MG63 (cell line): ENCODE data around the gene ZNRF4. TPM values are rescaled to one million over a fixed set of nuclear protein-coding genes. Genes with fewer than 3 reads are reported as not detected.

Source experiments
- DNase-seq: peaks from one replicate; pipeline ENCODE4 v3.0.0-alpha.2; 2020
- H3K27me3 ChIP-seq: fragments of 250-450 bp; sonication (Bioruptor Pico); 2 replicates; pipeline ENCODE4 v1.5.1; 2020; ENCODE audit warnings: mild to moderate bottlenecking, moderate library complexity
- H3K36me3 ChIP-seq: fragments of 250-450 bp; sonication (Bioruptor Pico); 2 replicates; pipeline ENCODE4 v1.5.1; 2020; ENCODE audit warnings: mild to moderate bottlenecking, moderate library complexity
- H3K4me3 ChIP-seq: fragments of 250-450 bp; sonication (Bioruptor Pico); 2 replicates; pipeline ENCODE4 v1.5.1; 2020; ENCODE audit warnings: mild to moderate bottlenecking, moderate library complexity
- H3K9me3 ChIP-seq: fragments of 250-450 bp; sonication (Bioruptor Pico); 2 replicates; pipeline ENCODE4 v1.5.1; 2020; ENCODE audit warnings: mild to moderate bottlenecking, moderate library complexity
- total RNA-seq: library from RNA; depleted of rRNA; stranded (reverse); fragments of >200 nt; shearing (Covaris generic); gene quantifications from 2 replicates; pipeline ENCODE4 v1.2.3, GENCODE V29; 2014; ENCODE audit warnings: low replicate concordance

The ZNRF4 gene
- total RNA-seq, 1 experiment from 2014 or later, result not detected

DNA sequence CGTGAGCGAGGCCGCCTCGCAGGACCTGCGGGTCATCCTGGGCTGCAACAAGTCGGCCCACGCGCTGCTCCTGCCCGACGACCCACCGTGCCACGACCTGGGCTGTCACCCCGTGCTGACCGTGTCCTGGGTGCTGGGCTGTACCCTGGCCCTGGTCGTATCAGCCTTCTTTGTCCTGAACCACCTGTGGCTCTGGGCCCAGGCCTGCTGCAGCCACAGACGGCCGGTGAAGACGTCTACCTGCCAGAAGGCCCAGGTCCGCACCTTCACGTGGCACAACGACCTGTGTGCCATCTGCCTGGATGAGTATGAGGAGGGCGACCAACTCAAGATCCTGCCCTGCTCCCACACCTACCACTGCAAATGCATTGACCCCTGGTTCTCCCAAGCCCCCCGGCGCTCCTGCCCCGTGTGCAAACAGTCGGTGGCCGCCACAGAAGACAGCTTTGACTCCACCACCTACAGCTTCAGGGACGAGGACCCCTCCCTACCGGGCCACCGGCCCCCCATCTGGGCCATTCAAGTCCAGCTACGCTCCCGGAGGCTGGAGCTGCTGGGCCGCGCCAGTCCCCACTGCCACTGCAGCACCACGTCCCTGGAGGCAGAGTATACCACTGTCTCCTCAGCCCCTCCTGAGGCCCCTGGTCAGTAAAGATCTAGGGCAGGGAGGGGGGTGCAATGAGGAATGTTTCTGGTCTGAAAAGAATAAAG lies 1.1 kb downstream of the ZNRF4 start:
- Histone ChIP-seq H3K9me3 (0 out of 2 replicates have a peak, but pooled peaks cover 2% of the 10 kb centered on the region), H3K4me3 (no peak overlapping the region), H3K36me3 (no peaks in the 10 kb centered on the region), H3K27me3 (no peaks in the 10 kb centered on the region)
- no peak for DNase-seq

GRCh38 chr19:5456841-5457200 lies 1.6 kb downstream of the ZNRF4 start:
- Histone ChIP-seq H3K27me3 (no peaks in the 10 kb centered on the region), H3K36me3 (no peaks in the 10 kb centered on the region), H3K9me3 (0 out of 2 replicates have a peak, but pooled peaks cover 2% of the 10 kb centered on the region), H3K4me3 (no peak overlapping the region)
- DNase-seq, result no peak

DNA sequence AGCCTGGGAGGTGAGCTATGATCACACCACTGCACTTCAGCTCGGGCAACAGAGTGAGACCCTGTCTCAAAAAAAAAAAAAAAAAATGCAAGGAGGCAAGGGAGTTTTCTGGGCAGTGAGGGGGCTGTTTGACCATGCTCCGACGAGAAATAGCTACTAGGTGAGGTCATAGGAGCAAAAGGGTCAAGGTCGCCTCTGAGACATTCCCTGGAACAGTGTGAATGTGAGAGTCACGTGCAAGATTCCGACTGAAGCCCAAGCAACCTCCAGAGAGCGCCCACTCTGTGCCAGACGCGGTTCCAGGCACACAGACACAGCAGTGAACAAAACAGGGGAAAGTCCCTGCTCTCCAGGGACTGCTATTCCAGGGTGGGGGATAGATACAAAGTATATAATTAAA lies 2.5 kb downstream of the ZNRF4 start:
- Histone ChIP-seq H3K27me3 (no peaks in the 10 kb centered on the region), H3K4me3 (no peak overlapping the region), H3K9me3 (0 out of 2 replicates have a peak, but pooled peaks cover 2% of the 10 kb centered on the region), H3K36me3 (no peaks in the 10 kb centered on the region)
- DNase-seq, result no peak

DNA sequence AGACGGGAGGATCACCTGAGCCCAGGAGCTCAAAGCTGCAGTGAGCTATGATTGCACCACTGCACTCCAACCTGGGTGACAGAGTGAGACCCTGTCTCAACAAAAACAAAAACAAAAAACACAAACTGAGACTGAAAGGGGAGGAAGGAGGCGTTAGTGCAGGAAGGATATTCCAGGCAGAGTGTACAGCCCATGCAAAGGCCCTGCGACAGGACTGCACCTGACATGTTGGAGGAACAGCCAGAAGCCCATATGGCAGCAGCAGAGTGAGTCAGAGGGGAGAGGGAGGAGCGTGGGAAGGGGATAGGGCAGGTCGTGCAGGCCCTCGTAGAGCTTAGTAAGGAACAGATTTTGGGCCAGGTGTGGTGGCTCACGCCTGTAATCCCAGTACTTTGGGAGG lies 3.2 kb downstream of the ZNRF4 start:
- H3K9me3 ChIP-seq, result no peaks in the 10 kb centered on the region
- no peaks in the 10 kb centered on the region for H3K36me3 ChIP-seq
- DNase-seq, result no peak
- H3K4me3 ChIP-seq, result no peak overlapping the region
- no peaks in the 10 kb centered on the region for H3K27me3 ChIP-seq

- no peak for DNase-seq
- H3K9me3 ChIP-seq, result no peaks in the 10 kb centered on the region
- no peaks in the 10 kb centered on the region for H3K27me3 ChIP-seq
- H3K4me3 ChIP-seq, result no peak overlapping the region
- no peaks in the 10 kb centered on the region for H3K36me3 ChIP-seq
Measured at GRCh38 chr19:5459360-5459759, 4.1 kb downstream of the ZNRF4 start.

DNA sequence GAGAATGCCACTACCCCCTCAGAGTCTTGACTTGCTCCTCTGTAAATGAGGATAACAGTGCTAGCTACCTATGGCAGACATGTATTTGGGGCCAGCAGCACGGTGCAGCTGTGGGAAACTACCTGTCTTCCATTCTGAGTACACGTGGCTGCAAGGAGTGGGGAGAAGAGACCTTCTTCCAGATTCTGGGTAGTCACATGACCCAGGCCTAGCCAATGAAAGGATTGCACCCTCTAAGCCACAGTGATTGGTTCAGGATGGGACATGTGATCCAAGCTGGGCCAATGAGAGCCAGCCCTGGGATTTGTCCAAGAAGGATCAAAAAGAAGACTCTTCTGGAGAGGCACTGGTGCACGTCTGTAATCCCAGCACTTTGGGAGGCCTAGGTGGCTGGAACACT lies 5.5 kb downstream of the ZNRF4 start:
- Histone ChIP-seq H3K9me3 (no peaks in the 10 kb centered on the region), H3K36me3 (no peaks in the 10 kb centered on the region), H3K27me3 (no peaks in the 10 kb centered on the region), H3K4me3 (no peak overlapping the region)
- no peak for DNase-seq

DNA sequence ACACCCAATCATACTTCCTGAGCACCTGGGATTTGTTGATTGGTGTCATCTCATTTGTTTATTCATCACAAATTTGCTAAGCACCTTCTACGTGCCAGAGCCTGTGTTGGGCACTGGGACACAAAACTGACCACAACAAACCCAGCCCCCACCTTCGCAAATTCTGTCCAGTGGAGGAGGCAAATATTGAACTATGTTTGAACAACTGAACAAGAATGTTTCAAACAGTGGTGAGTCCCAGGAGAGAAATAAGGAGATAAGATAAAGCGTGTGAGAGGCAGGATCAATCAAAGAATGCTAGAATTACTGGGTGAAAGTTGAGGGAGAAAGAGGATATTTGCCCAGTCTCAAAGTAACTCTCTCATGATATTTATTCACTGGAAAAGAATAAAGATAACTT lies 8.7 kb downstream of the ZNRF4 start:
- H3K27me3 ChIP-seq, result no peaks in the 10 kb centered on the region
- no peaks in the 10 kb centered on the region for H3K36me3 ChIP-seq
- no peak overlapping the region for H3K4me3 ChIP-seq
- DNase-seq, result no peak
- H3K9me3 ChIP-seq, result no peaks in the 10 kb centered on the region

- Histone ChIP-seq H3K9me3 (no peaks in the 10 kb centered on the region), H3K27me3 (no peaks in the 10 kb centered on the region), H3K36me3 (no peaks in the 10 kb centered on the region), H3K4me3 (no peak overlapping the region)
- no peak for DNase-seq
Measured at GRCh38 chr19:5466072-5466471, 10.9 kb downstream of the ZNRF4 start.

GRCh38 chr19:5466814-5467291 lies 11.6 kb downstream of the ZNRF4 start:
- no peaks in the 10 kb centered on the region for H3K36me3 ChIP-seq
- no peak for DNase-seq
- no peaks in the 10 kb centered on the region for H3K27me3 ChIP-seq
- H3K9me3 ChIP-seq, result no peaks in the 10 kb centered on the region
- no peak overlapping the region for H3K4me3 ChIP-seq

DNA sequence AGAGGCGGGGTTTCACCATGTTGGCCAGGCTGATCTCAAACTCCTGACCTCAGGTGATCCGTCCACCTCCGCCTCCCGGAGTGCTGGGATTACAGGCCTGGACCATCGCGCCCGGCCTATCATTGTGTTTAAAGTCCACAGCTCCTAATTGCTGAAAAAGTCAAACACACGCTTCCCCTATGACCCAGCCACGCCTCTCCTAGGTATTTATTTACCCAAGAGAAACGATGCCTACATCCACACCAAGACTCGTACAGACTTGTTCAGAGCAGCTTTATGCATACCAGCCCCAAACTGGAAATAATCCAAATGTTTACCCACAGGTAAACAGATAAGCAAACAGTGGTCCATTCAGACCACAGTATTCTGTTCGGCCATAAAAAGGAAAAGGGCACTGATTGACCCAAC lies 15.1 kb downstream of the ZNRF4 start:
- no peak for DNase-seq
- Histone ChIP-seq H3K4me3 (no peak overlapping the region), H3K9me3 (no peaks in the 10 kb centered on the region), H3K36me3 (no peaks in the 10 kb centered on the region), H3K27me3 (no peaks in the 10 kb centered on the region)

- H3K36me3 ChIP-seq, result no peaks in the 10 kb centered on the region
- no peaks in the 10 kb centered on the region for H3K9me3 ChIP-seq
- DNase-seq, result no peak
- H3K4me3 ChIP-seq, result no peak overlapping the region
- no peaks in the 10 kb centered on the region for H3K27me3 ChIP-seq
Measured at GRCh38 chr19:5472286-5472685, 17.1 kb downstream of the ZNRF4 start.

DNA sequence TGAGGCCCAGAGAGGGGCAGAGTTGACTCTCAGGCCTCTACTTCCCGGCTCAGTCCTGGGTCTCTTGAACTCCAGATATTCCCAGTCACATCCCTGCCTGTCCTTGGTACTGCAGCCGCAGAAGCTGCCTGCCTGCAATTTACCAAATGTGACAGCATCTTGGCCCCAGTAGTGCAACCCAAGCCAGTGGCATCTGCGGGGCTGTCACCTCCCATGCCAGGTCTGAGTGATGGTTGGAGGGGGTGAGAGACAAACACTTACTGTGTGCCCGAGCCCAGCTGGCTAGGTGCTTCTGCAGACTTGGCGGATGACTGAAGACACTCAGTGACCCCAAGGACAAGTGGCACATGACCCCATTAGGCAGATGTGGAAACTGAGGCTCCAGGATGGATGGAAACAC lies 18.4 kb downstream of the ZNRF4 start:
- DNase-seq, result no peak
- Histone ChIP-seq H3K27me3 (0 out of 2 replicates have a peak, but pooled peaks cover 3% of the 10 kb centered on the region), H3K9me3 (no peaks in the 10 kb centered on the region), H3K4me3 (no peak overlapping the region), H3K36me3 (no peaks in the 10 kb centered on the region)

- DNase-seq, result no peak
- H3K4me3 ChIP-seq, result no peak overlapping the region
- H3K9me3 ChIP-seq, result no peaks in the 10 kb centered on the region
- no peaks in the 10 kb centered on the region for H3K36me3 ChIP-seq
- 0 out of 2 replicates have a peak, but pooled peaks cover 5% of the 10 kb centered on the region for H3K27me3 ChIP-seq
Measured at GRCh38 chr19:5477451-5478215, 22.4 kb downstream of the ZNRF4 start.

DNA sequence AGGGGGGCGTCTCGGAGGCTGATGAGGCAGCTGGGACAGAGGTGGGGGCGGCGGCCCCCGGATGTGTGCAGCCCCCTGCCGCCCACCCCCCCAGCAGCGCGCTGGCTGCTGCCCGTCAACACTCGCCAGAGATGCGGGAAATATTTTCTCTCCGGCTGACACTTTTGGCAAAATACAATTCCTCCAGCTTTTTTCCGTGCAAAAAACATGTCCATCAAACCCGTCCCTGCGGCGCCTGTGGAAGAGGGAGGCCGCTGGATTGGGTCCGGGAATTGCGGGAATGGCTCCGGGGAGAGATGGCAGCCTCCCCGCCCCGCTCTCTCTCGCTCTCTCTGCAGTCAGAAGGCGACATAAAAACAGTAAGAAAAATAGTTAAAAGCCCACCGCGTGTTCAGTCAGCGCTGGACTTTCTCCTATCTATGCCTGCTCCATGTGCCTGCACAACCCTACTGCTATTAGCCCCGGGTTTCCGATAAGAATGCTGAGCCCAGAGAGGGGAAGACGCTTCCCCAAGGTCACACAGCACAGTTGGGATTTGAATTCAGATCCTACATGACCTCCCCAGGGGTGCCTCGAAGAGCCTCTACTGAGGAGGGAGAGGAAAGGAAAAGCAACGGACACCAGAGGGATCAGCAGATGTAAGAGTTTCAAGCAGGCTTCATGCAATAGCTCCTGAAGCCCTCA lies 23.2 kb downstream of the ZNRF4 start:
- H3K36me3 ChIP-seq, result no peaks in the 10 kb centered on the region
- DNase-seq, result no peak
- H3K9me3 ChIP-seq, result no peaks in the 10 kb centered on the region
- no peak overlapping the region for H3K4me3 ChIP-seq
- H3K27me3 ChIP-seq, result 0 out of 2 replicates have a peak, but pooled peaks cover 5% of the 10 kb centered on the region

- Histone ChIP-seq H3K27me3 (0 out of 2 replicates have a peak, but pooled peaks cover 5% of the 10 kb centered on the region), H3K36me3 (no peaks in the 10 kb centered on the region), H3K4me3 (no peak overlapping the region), H3K9me3 (no peaks in the 10 kb centered on the region)
- no peak for DNase-seq
Measured at GRCh38 chr19:5478925-5479588, 23.8 kb downstream of the ZNRF4 start.

DNA sequence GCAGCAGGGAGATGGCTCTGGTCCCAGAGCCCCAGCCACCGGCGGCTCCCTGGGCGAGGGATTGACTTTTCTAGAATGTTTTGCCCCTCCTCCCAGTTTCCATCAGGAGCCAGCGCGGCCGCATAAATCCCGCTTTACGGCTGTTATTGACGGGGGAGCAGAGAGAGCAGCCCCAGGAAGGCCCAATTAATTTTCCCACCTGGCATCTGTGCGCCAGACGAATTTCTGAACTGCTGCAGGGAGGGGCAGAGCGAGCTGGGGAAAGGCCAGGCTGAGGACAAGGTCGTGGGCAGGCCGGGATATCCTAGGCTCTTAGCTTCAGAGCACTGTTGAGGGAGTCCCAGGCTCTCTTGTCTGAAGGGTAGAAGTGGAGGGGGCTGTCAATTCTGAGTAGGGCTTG lies 24.7 kb downstream of the ZNRF4 start:
- Histone ChIP-seq H3K36me3 (no peaks in the 10 kb centered on the region), H3K4me3 (no peak overlapping the region), H3K27me3 (0 out of 2 replicates have a peak, but pooled peaks cover 5% of the 10 kb centered on the region), H3K9me3 (no peaks in the 10 kb centered on the region)
- DNase-seq, result no peak

- Histone ChIP-seq H3K27me3 (0 out of 2 replicates have a peak, but pooled peaks cover 5% of the 10 kb centered on the region), H3K36me3 (no peaks in the 10 kb centered on the region), H3K9me3 (no peaks in the 10 kb centered on the region), H3K4me3 (no peak overlapping the region)
- no peak for DNase-seq
Measured at GRCh38 chr19:5480427-5480836, 25.2 kb downstream of the ZNRF4 start.
